Hepatic stellate cell (primary cell): Measurements from ENCODE around the gene SCCPDH.
A peak's percentile ranks its signal among the peaks of the same experiment; 100 is the strongest.
"Not testable (repeated sequence)": the region's sequence is repeated elsewhere in the genome, so short reads cannot be mapped to it uniquely, and the experiment has no call there.

ENCODE experiments used
- DNase-seq: peaks from one replicate; pipeline ENCODE4 v3.0.0; 2011; ENCODE audit warnings: low spot score

The SCCPDH gene

GRCh38 chr1:246724016-246724730 is at the start of gene SCCPDH:
TSS of gene SCCPDH (plus strand) at chr1:246724409. CDS start at chr1:246724423, 14 bp downstream.
- peak; percentile 91 for DNase-seq

GRCh38 chr1:246677842-246678241 is 46.4 kb upstream of the SCCPDH start:
- no peak for DNase-seq

- DNase-seq: peak; percentile 40
Observed at GRCh38 chr1:246678816-246679793, 45.1 kb upstream of the SCCPDH start.

- no peak for DNase-seq
Observed at GRCh38 chr1:246679794-246680177, 44.4 kb upstream of the SCCPDH start.

- DNase-seq: peak; percentile 25
Observed at GRCh38 chr1:246680190-246680589, 44.0 kb upstream of the SCCPDH start.

- no peak for DNase-seq
Observed at GRCh38 chr1:246680696-246681130, 43.5 kb upstream of the SCCPDH start.

- peak; percentile 36 for DNase-seq
Observed at GRCh38 chr1:246681900-246682895, 42.0 kb upstream of the SCCPDH start.

- DNase-seq: no peak
Observed at GRCh38 chr1:246683521-246683920, 40.7 kb upstream of the SCCPDH start.

- DNase-seq: no peak
Observed at GRCh38 chr1:246687002-246687401, 37.2 kb upstream of the SCCPDH start.

GRCh38 chr1:246689409-246690008 is 34.7 kb upstream of the SCCPDH start:
- peak; percentile 91 for DNase-seq

- DNase-seq: no peak
Observed at GRCh38 chr1:246690100-246690499, 34.1 kb upstream of the SCCPDH start.

- no peak for DNase-seq
Observed at GRCh38 chr1:246691622-246692495, 32.4 kb upstream of the SCCPDH start.

GRCh38 chr1:246694213-246694895 is 29.9 kb upstream of the SCCPDH start:
- not testable (repeated sequence) for DNase-seq

GRCh38 chr1:246695136-246695535 is 29.1 kb upstream of the SCCPDH start:
- no peak for DNase-seq

- no peak for DNase-seq
Observed at GRCh38 chr1:246695666-246696065, 28.5 kb upstream of the SCCPDH start.

GRCh38 chr1:246698466-246699094 is 25.6 kb upstream of the SCCPDH start:
- no peak for DNase-seq

- peak; percentile 95 for DNase-seq
Observed at GRCh38 chr1:246699095-246699735, 25.0 kb upstream of the SCCPDH start.

GRCh38 chr1:246703581-246703980 is 20.6 kb upstream of the SCCPDH start:
- no peak for DNase-seq

- peak; percentile 61 for DNase-seq
Observed at GRCh38 chr1:246705368-246705767, 18.8 kb upstream of the SCCPDH start.
